GM12874 (cell line): Measurements from ENCODE around the gene ZNF277.

Experiments used
- CTCF ChIP-seq: IDR thresholded peaks from 2 replicates; pipeline ENCODE4 v1.5.1; 2011; ENCODE audit warnings: low read depth, mild to moderate bottlenecking, control low read depth, low read length, moderate library complexity; ENCODE audit not compliant: insufficient read depth

ZNF277 gene

DNA sequence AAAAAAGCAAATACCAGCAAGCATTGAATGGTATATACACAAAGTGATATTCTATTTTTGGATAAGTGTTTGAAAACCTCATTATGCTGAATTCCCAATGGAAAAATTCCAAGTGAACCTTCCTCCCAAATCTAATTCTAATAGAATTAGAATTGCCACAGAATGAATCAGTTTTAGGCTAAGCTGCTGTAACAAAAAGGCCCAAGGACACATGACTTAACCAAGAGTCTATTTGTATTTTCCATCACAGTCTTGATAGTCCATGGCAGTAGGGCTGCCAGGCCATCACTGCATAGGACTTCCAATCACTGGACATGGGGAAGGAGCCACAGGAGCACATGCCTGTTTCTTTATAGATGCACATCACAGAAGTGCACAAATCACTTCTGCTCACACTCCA is 152.6 kb downstream of the ZNF277 start:
- no peak for TF ChIP-seq CTCF

- TF ChIP-seq CTCF = no peak
These were observed 154.2 kb downstream of the ZNF277 start for GRCh38 chr7:112360681-112361080.

GRCh38 chr7:112361154-112361553 is 154.7 kb downstream of the ZNF277 start:
- no peak for TF ChIP-seq CTCF

- no peak for TF ChIP-seq CTCF
These were observed 155.7 kb downstream of the ZNF277 start for GRCh38 chr7:112362053-112362650.

DNA sequence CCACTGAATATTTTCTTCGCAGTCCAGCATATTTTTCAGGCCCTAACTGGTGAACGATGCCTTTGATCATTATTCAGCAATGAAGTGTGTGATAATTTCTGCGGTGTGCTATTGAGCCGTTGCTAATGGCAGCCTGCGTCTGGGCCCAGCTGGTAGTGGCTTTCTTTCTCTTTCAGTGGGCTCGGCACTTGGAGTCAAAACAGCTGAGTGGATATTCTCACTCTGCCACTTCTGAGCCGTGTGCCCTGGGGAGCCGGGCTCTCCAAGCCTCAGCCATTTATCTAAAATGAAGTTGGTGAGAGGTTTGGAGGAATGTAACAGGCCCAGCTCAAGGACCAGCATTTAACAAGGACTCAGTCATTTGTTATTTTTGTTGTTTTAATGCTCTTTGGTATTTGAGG is 156.2 kb downstream of the ZNF277 start:
- no peak for TF ChIP-seq CTCF

- TF ChIP-seq CTCF = no peak
These were observed 157.9 kb downstream of the ZNF277 start for GRCh38 chr7:112364388-112364787.

- no peak for TF ChIP-seq CTCF
These were observed 159.1 kb downstream of the ZNF277 start for GRCh38 chr7:112365551-112365950.
